PC-9 (cell line): Measurements from ENCODE around the gene LMX1A. TPM values are rescaled to one million over a fixed set of nuclear protein-coding genes. Genes with fewer than 3 reads are reported as not detected.

Experiments used
- BruUV-seq: library from RNA; stranded (reverse); fragments of 400-500 nt; replicated peaks from 2 replicates; lab custom pipeline; 2021; lab: Mats Ljungman, UMichigan
- CTCF ChIA-PET: fragments of 300-600 bp; sonication (Branson Sonifier 250); formaldehyde crosslinking; loops from one replicate; lab custom pipeline; 2022; ENCODE audit warnings: antibody characterized with exemption; lab: Charles Lee
- POLR2A ChIA-PET: fragments of 300-600 bp; sonication (Branson Sonifier 250); formaldehyde crosslinking; loops from one replicate; lab custom pipeline; 2022; ENCODE audit warnings: antibody characterized with exemption; ENCODE audit not compliant: unreplicated experiment; lab: Charles Lee
- DNase-seq, 2 experiments: peaks; one replicate each; pipeline versions ENCODE4 v3.0.0 to v3.0.0-alpha.2; 2015 to 2022; ENCODE audit warnings: mixed read lengths in 1 of 2
- H2AFZ ChIP-seq: fragments of 200-600 bp; sonication (generic); 2 replicates; pipeline ENCODE4 v1.8.1; 2017; ENCODE audit warnings: antibody characterized with exemption
- H3F3A ChIP-seq: fragments of 200-600 bp; sonication (generic); 2 replicates; pipeline ENCODE4 v1.8.1; 2017; ENCODE audit warnings: antibody characterized with exemption, mild to moderate bottlenecking, low read depth; ENCODE audit not compliant: insufficient read depth
- H3K27ac ChIP-seq: fragments of 200-600 bp; sonication (generic); 2 replicates; pipeline ENCODE4 v1.6.1; 2016; ENCODE audit warnings: mixed run types
- H3K27me3 ChIP-seq: fragments of 200-600 bp; sonication (generic); 2 replicates; pipeline ENCODE4 v1.6.1; 2016; ENCODE audit warnings: low read depth, mixed run types; ENCODE audit not compliant: insufficient read depth
- H3K36me3 ChIP-seq: fragments of 200-600 bp; sonication (generic); 2 replicates; pipeline ENCODE4 v1.6.1; 2016; ENCODE audit warnings: low read depth, mixed run types
- H3K4me1 ChIP-seq: fragments of 200-600 bp; sonication (generic); replicated peaks from 2 replicates; pipeline ENCODE4 v1.6.1; 2016; ENCODE audit warnings: mixed run types; ENCODE audit not compliant: insufficient read depth
- H3K4me2 ChIP-seq: fragments of 200-600 bp; sonication (generic); 2 replicates; pipeline ENCODE4 v1.6.1; 2017; ENCODE audit warnings: mixed run types
- H3K4me3 ChIP-seq: fragments of 200-600 bp; sonication (generic); 2 replicates; pipeline ENCODE4 v1.6.1; 2016; ENCODE audit warnings: mixed run types
- H3K79me2 ChIP-seq: fragments of 200-600 bp; sonication (generic); 2 replicates; pipeline ENCODE4 v1.6.1; 2017; ENCODE audit warnings: low read depth, mixed run types
- H3K9me2 ChIP-seq: fragments of 200-600 bp; sonication (generic); 2 replicates; pipeline ENCODE4 v1.8.1; 2017; ENCODE audit warnings: mild to moderate bottlenecking; ENCODE audit not compliant: insufficient read depth
- H3K9me3 ChIP-seq: fragments of 200-600 bp; sonication (generic); 2 replicates; pipeline ENCODE4 v1.8.1; 2016; ENCODE audit warnings: low read depth; ENCODE audit not compliant: insufficient read depth
- H4K20me1 ChIP-seq: fragments of 200-600 bp; sonication (generic); 2 replicates; pipeline ENCODE4 v1.8.1; 2017; ENCODE audit not compliant: insufficient read depth
- EZH2 ChIP-seq: fragments of 200-600 bp; sonication (generic); IDR thresholded peaks from 2 replicates; pipeline ENCODE4 v1.8.0; 2017; ENCODE audit warnings: antibody characterized with exemption, low read depth
- intact Hi-C: fragments of 100-400 bp; cut with micrococcal nuclease; formaldehyde crosslinking; loops from one replicate; pipeline ENCODE4 v1.10.0; 2022; ENCODE audit not compliant: unreplicated experiment
- total RNA-seq: library from RNA; stranded (reverse); gene quantifications from 2 replicates; pipeline ENCODE4 v1.2.3, GENCODE V29; 2021
- TF ChIP-seq, protein P1 (sequence below): fragments of 200-600 bp; sonication (generic); conservative IDR thresholded peaks from 2 replicates; pipeline ENCODE4 v1.6.1; 2017; ENCODE audit warnings: mixed run types, antibody characterized with exemption, mild to moderate bottlenecking, moderate library complexity

Gene LMX1A
- total RNA-seq, 1 experiment from 2014 or later, result not detected

DNA sequence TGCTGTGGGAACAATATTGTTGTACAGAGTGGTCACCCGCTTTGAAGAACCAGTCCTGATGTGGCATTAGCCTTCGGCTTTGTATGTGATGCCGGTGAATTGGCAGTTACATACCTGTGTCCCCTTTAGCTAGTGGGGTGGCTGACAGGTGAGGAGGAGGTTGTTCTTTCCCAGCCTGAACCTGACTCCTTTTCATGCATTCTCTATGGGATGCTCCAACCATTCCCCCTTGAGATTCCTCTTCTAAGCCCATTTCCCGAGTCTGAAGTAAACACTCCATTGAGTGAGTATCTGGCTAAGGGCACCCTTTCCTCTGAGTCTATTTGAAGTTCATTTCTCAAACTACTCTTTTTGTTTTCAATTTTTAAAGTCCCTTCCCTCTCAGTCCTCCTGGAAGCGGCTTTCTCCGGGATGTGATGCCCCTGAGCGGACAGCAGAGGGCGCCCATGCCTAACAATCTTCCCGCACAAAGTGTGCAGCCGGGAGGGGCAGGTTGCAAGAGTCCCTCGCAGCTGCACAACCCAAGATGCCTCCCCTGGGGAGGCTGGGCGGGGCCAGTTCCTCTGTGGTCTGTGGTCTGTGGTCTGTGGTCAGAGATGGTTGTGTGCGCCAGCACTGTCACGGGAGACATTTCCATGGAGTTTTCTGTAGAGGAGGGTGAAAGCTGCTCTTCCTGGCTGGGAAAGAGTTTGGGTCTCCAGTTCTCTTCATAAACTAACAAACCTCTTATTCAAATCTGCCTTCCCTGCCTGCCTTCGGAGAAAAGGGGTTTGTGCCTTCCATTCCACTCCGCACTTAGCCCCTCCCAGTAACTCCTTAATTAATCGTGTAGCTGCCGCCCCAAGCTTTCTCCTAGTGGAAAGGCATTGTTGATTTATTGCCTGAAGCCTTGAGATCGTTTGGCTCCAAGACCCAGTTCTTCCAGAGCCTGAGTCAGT lies 36.4 kb upstream of the LMX1A start:
- no peaks in the 10 kb centered on the region for H4K20me1 ChIP-seq
- no peaks in the 10 kb centered on the region for H3K9me2 ChIP-seq
- H3K9me3 ChIP-seq, result no peaks in the 10 kb centered on the region
- BruUV-seq, result no TSS peak
- intact Hi-C loops, result loop anchor here (1.0 to 2.0 kb wide), 2 partner anchors 200 to 522 kb away; no protein-coding TSS in a partner anchor
- no peak overlapping the region for H3K27ac ChIP-seq
- H3K4me3 ChIP-seq, result no peak overlapping the region
- peaks cover 19% of the 10 kb centered on the region; the same call in 1 of the 2 replicates for H3K27me3 ChIP-seq
- 0 out of 2 replicates have a peak overlapping the region, but pooled peaks have one; percentile 17 for H3K4me2 ChIP-seq
- H2AFZ ChIP-seq, result no peak overlapping the region
- ChIA-PET CTCF (interaction anchor here (0.8 to 1.3 kb wide), 2 partner anchors 142 to 200 kb away, joined by 3 to 4 read pairs; no protein-coding TSS in a partner anchor), POLR2A (no interaction called here)
- H3K79me2 ChIP-seq, result no peaks in the 10 kb centered on the region
- H3F3A ChIP-seq, result no peaks in the 10 kb centered on the region
- DNase-seq, result peak; percentile 58 to 64
- no peaks in the 10 kb centered on the region for H3K4me1 ChIP-seq
- no peaks in the 10 kb centered on the region for H3K36me3 ChIP-seq
- TF ChIP-seq, protein P1, sequence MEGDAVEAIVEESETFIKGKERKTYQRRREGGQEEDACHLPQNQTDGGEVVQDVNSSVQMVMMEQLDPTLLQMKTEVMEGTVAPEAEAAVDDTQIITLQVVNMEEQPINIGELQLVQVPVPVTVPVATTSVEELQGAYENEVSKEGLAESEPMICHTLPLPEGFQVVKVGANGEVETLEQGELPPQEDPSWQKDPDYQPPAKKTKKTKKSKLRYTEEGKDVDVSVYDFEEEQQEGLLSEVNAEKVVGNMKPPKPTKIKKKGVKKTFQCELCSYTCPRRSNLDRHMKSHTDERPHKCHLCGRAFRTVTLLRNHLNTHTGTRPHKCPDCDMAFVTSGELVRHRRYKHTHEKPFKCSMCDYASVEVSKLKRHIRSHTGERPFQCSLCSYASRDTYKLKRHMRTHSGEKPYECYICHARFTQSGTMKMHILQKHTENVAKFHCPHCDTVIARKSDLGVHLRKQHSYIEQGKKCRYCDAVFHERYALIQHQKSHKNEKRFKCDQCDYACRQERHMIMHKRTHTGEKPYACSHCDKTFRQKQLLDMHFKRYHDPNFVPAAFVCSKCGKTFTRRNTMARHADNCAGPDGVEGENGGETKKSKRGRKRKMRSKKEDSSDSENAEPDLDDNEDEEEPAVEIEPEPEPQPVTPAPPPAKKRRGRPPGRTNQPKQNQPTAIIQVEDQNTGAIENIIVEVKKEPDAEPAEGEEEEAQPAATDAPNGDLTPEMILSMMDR, result peak; percentile 97
- TF ChIP-seq EZH2, result no peak

DNA sequence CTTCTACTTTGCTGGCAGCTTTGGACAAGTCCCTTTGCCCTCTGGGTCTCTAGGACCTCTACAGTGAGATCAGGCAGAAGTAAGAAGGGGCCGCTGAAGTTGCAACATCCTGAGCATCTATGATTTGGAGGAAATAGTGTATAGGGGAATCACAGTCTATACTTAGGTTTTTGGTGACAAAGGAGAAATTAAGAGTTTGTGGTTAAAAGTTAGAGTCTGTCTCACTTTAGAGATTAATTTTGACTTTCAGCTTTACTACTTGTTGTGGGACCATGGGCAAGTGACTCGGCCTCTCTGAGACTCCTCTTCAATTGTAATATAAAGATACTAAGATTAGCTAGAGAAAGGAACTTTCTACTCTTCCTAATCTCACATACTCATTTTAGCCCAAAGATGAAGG lies 33.1 kb upstream of the LMX1A start:
- Histone ChIP-seq H3F3A (no peaks in the 10 kb centered on the region), H3K4me2 (no peak overlapping the region), H3K4me1 (no peaks in the 10 kb centered on the region), H3K36me3 (no peaks in the 10 kb centered on the region), H3K9me3 (no peaks in the 10 kb centered on the region), H3K79me2 (no peaks in the 10 kb centered on the region), H3K9me2 (no peaks in the 10 kb centered on the region), H2AFZ (no peak overlapping the region), H3K27me3 (peaks cover 12% of the 10 kb centered on the region; the same call in 1 of the 2 replicates), H4K20me1 (no peaks in the 10 kb centered on the region), H3K27ac (no peak overlapping the region), H3K4me3 (no peak overlapping the region)
- intact Hi-C loops, result no loop called here
- TF ChIP-seq, protein P1, result no peak
- TF ChIP-seq EZH2, result no peak
- DNase-seq, result no peak
- BruUV-seq, result no TSS peak
- ChIA-PET CTCF (no interaction called here), POLR2A (no interaction called here)

DNA sequence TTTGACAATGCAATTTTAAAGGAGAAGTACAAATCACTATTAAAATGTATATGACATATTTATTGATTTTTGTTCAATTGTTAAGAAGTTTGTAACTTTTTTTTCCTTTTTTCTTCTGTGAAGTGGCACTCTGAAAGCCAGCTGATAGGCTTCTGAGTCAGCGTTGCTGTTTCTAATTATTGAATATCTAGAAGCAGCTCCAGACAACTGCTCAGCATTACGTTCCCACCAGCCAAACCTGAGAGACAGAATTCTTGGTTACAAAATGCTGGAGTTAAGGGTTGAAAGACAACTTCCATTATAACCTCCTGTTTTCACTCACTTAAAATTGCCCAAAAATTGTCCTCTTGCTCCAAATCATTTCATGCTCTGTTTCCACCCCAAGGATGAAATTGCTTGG lies 31.4 kb upstream of the LMX1A start:
- ChIA-PET POLR2A (no interaction called here), CTCF (no interaction called here)
- no peak for DNase-seq
- Histone ChIP-seq H3K79me2 (no peaks in the 10 kb centered on the region), H2AFZ (no peak overlapping the region), H3F3A (no peaks in the 10 kb centered on the region), H3K4me3 (no peak overlapping the region), H3K36me3 (no peaks in the 10 kb centered on the region), H3K4me1 (no peaks in the 10 kb centered on the region), H3K27ac (no peak overlapping the region), H3K27me3 (peaks cover 12% of the 10 kb centered on the region; the same call in 1 of the 2 replicates), H3K9me2 (no peaks in the 10 kb centered on the region), H4K20me1 (no peaks in the 10 kb centered on the region; the same call in 1 of the 2 replicates), H3K9me3 (no peaks in the 10 kb centered on the region), H3K4me2 (no peak overlapping the region)
- BruUV-seq, result no TSS peak
- intact Hi-C loops, result no loop called here
- TF ChIP-seq, protein P1, result no peak
- TF ChIP-seq EZH2, result no peak
